Activated effector memory CD4-positive, alpha-beta T cell treated with anti-CD3 and anti-CD28 coated beads, Interleukin-2, amount 50 U/mL, for 16 hours (primary cell): Measurements from ENCODE around the gene ERI3.
A peak's percentile ranks its signal among the peaks of the same experiment; 100 is the strongest.

ENCODE experiments used
- DNase-seq: peaks from one replicate; pipeline ENCODE4 v3.0.0-alpha.2; 2020

The ERI3 gene

GRCh38 chr1:44347280-44347679 is 7.8 kb downstream of the ERI3 start:
- DNase-seq = no peak

DNA sequence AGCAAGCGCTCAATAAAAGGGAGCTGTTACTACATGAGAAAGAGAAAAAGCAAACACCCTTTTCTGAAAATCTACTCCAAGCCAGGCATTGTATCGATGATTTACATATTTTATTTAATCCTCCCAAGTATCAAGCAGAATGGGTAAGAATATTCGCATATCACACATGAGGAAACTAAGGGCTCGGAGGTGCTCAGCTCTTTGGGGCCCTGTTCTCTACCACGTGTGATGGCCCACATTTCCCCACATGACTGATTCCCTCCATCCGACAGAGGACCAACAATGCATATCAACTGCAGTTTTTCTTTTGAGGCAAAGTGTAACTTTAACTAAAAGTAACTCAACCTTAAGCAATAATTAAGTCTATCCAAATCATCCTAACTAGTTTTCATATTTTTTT is 8.2 kb downstream of the ERI3 start:
- DNase-seq = no peak

DNA sequence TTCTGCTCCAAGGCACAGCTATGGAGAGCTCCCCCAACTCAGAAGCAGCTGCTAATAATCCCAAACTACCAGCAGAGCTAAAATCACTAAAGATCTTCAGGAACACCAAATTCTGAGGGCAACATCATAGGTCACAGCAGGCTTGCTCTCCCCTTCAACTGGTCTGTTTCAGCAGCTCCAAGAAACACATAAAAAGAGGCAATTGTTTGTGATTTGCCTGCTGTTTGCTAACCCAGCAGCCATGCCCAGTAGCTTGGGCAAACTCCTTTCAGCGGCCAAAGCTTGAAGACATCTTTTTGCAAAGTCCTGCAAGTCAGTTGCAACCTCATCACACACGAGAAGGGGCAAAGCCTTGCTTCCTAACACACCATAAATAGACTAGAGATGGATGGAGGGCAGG is 8.9 kb downstream of the ERI3 start:
- no peak for DNase-seq

- DNase-seq = no peak
These were observed 9.8 kb downstream of the ERI3 start for GRCh38 chr1:44345187-44345775.

- DNase-seq = no peak
These were observed 15.3 kb downstream of the ERI3 start for GRCh38 chr1:44339731-44340130.

GRCh38 chr1:44338136-44338535 is 16.9 kb downstream of the ERI3 start:
- no peak for DNase-seq

DNA sequence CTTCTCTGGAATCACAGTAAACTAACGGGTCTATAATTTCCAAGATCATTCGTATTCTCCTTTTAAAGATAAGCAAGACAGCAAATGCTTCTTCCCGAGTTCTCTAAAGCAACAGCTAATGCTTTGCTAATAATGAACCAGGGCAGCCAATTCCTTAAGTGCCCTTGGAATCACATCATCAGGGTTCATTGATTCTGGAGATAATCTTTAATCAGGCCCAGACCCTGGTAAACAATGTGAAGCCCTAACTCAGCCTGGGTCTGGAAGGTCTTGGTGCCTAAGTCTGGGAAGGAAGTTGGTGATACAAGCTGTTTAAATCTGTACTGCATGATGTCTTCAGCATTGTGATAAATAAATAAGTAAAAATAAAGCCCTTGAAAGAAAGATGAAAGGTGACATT is 18.4 kb downstream of the ERI3 start:
- no peak for DNase-seq

GRCh38 chr1:44334968-44335367 is 20.1 kb downstream of the ERI3 start:
- DNase-seq = no peak

- no peak for DNase-seq
These were observed 21.7 kb downstream of the ERI3 start for GRCh38 chr1:44333376-44333775.

- DNase-seq = no peak
These were observed 22.6 kb downstream of the ERI3 start for GRCh38 chr1:44332505-44332904.

DNA sequence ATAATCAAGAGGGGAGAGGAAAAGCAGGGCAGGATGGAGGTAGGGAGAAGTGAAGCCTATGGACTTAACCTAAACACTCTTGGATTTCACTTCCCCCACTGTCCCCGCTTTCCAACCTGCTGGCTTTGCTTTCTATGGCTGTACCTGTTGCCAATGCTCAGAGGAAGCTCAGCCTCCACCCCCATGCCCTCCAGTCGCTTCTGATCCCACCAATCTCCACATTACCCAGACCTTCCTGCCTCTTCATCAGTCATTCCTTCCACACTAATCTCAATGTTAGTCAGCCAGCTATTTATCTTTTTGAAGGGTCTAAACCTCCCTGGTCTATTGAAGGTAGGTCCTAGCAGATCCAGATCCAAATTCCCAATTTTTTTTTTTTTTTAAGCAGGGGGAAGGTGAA is 24.1 kb downstream of the ERI3 start:
- DNase-seq = no peak

DNA sequence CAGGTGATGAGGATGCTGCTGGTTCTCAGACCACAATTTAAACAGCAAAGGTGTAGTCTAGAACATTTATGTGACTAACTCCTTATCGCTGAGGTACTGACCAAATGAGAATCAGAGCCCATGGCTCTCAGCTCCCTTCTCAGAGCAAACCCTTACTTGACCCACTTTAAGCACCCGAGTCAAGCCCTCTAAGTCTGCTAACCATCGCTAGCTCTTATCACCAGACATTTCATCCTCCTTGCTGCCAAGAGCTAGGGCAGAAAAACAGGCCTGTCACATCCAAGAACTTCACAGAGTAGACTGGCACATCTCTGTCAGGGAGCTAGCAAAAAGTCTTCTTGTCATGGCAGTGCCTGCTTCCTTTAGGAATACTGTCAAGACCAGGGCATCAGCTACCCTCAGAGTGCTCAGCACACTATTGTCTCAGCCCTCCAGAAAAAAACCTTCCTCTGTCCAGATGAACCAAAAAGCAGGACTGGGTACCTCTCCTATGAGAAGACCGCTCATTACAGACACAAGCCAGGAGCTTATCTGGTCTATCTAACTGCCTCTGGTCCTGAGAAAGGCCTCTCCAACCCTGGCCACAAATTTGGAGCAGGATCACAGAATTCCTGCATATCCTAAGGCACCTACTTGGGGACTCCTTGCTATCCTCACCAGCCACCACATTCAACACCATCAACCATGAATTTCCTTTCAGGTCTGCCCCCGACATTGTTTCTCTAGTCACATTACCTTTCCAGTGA is 26.2 kb downstream of the ERI3 start:
- DNase-seq = no peak

DNA sequence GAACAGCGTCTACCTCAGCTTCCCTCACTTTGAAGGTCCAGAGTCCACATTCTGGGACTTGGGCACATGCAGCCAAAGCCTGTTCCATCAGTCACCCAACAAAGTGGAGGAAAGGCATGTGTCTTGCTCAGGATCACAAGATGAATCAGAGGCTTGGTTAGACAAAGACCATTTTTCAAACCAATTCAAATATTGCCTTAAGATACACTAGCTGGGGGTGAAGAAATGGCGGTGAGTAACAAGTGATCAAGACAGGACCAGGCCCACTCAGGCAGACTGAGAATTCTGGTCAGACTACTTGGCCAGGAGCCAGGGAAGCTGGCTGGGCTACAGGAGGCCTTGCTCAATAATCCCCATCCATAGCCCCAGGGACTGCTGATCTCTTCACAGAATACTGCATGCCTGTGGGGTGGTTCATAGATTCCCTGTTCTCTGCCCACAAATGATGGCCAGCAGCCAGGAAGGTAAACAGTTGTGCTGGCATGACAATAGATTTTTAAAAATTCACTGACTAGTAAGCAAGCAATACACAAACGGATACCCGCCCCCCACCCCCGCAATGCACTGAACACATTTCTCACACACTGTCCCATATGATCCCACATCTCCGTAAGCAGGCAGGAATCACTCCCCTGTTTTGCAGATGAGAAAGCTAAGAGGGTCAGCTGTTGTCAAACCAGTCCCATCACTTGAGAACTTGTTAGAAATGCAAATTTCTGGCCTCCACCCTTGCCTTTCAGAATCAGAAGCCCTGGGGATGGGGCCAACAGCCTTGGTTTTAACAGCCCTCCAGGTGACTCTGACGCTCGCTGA is 27.2 kb downstream of the ERI3 start:
- DNase-seq = no peak

GRCh38 chr1:44326821-44327465 is 28.1 kb downstream of the ERI3 start:
- no peak for DNase-seq

GRCh38 chr1:44326024-44326701 is 28.9 kb downstream of the ERI3 start:
- DNase-seq = no peak

DNA sequence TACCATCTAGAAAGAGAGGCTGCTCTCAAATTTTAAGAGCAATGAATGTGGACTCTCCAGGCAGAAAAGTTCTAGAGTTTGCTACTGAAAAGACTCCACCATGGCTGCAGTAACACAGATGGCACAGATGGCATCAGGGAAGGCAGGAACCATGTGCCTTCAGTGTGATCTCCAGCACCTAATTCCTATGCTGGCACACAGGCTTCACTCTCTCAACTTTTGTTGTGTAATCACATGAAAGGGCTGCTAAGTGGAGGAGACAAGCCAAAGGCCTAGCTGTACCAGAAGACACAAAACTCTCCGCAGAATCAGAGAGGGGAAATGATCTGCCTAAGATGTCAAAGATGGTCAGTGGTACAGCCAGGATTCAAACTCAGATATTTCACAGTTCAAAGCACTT is 31.1 kb downstream of the ERI3 start:
- no peak for DNase-seq

DNA sequence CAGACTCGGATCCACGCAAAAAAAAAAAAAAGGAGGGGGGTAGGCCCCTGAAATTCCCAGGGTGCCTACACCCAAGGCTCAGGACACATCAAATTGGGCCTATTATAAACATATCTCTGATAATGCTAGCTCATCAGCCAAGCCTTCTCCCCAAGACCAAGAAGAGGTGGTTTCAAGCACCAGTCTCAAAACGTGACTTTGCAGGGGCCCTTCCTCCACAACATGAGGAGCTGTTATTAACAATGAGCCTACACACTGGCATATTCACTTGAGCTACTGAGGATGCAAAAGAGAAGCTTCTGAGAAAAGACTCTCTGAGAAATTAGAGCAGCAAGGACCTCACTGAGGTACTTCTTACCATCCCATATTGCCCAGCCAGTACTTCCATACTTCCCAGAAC is 32.7 kb downstream of the ERI3 start:
- no peak for DNase-seq

- DNase-seq = no peak
These were observed 33.6 kb downstream of the ERI3 start for GRCh38 chr1:44321466-44321865.

- peak; percentile 70 for DNase-seq
These were observed 36.7 kb downstream of the ERI3 start for GRCh38 chr1:44318097-44319088.

DNA sequence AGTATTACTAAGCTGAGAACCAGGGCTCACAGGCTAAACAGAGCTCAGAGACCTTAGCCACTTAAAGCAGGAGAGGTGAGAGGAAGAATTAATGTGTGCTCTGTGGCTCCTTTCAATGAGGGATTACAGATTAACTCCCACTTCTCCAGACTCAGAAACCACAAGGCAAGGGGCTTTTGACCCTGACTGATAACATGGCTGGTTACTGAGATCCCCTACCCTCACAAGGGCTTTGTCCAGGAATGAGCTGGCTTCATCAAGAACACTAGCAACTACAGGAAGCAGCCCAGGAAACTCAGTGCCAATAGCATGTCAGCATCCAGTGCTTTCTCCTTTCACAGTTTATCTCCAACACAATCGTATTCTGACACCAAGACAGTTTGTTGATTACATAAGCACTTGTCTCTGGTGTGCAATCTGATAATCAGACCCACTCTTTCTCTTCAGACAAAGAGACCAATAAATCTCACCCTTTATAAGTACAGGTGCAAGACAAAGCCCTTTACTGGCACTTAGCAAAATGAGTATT is 38.8 kb downstream of the ERI3 start:
- no peak for DNase-seq

GRCh38 chr1:44315521-44315920 is 39.5 kb downstream of the ERI3 start:
- no peak for DNase-seq
